Measurements from ENCODE around the gene CACNA1S. TPM values are rescaled to one million over a fixed set of nuclear protein-coding genes. Genes with fewer than 3 reads are reported as not detected.

The CACNA1S gene
- total and polyA plus RNA-seq, 10 donors = 0.04 to 0.17 (median 0.09) TPM; not detected in 7

DNA sequence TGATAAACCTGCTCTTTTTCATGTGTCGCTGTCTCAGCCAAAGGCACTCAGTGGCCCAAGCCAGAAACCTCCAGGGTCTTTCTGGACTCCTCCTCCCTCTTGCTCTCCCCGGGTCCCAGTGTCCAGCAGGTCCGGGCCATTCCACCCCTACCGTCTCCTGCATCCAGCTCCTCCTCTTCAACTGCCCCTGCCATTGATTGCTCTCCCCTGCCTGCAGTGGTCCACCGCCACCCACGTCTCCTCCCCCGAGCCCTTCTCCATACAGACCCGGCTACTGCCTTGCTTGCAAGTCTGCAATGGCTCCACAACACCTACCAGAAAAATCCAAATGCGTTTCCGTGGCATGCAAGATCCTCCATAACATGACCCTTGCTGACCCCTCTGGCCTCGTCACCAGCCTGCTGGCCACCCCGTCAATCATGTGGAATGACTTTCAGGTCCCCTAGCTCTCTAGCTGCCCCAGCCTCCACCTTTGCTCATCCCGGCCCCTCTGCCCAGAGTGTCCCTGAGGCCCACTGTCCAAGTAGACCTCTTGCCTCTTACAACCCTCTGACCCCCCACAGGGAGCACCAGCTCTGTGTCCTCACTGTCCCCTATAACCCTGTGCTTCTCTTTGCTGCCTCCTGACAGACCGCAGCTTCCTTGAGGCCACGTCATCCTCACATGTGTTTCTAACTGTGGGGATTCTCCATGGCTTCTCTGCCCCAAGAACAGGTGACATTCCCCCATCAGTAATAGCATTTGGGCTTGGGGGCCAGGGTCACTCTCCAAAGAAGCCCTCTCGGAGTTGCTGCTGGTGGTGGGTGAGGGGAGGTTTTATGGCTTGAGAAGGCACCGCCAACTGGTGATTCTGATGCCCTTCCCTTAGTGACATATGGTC lies 15.0 kb downstream of the CACNA1S start:
- WGBS, 5 donors = 85 to 92% (median 88%) methylated on average over 17 of the region's 17 CpGs
- no peak overlapping the region for H3K4me3 ChIP-seq
- no peaks in the 10 kb centered on the region for H3K27me3 ChIP-seq (replicated peaks in 1 of 7)
- H3K4me1 ChIP-seq = no peaks in the 10 kb centered on the region
- DNase-seq = no peak
- TF ChIP-seq POLR2A (IDR thresholded peaks at IDR 0.05) (no peak), POLR2AphosphoS5 (IDR thresholded peaks at IDR 0.05) (no peak)
- TF ChIP-seq, protein P1, sequence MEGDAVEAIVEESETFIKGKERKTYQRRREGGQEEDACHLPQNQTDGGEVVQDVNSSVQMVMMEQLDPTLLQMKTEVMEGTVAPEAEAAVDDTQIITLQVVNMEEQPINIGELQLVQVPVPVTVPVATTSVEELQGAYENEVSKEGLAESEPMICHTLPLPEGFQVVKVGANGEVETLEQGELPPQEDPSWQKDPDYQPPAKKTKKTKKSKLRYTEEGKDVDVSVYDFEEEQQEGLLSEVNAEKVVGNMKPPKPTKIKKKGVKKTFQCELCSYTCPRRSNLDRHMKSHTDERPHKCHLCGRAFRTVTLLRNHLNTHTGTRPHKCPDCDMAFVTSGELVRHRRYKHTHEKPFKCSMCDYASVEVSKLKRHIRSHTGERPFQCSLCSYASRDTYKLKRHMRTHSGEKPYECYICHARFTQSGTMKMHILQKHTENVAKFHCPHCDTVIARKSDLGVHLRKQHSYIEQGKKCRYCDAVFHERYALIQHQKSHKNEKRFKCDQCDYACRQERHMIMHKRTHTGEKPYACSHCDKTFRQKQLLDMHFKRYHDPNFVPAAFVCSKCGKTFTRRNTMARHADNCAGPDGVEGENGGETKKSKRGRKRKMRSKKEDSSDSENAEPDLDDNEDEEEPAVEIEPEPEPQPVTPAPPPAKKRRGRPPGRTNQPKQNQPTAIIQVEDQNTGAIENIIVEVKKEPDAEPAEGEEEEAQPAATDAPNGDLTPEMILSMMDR (IDR thresholded peaks at IDR 0.05 in 8 of 11, conservative IDR thresholded peaks at IDR 0.05 in 3 of 11) = no peak
- H3K27ac ChIP-seq = no peak overlapping the region
- no peaks in the 10 kb centered on the region for H3K9me3 ChIP-seq
- intact Hi-C loops (cut with DNase I; ENCODE audit: low total_unique reads) = no loop called here
- no peaks in the 10 kb centered on the region for H3K36me3 ChIP-seq

DNA sequence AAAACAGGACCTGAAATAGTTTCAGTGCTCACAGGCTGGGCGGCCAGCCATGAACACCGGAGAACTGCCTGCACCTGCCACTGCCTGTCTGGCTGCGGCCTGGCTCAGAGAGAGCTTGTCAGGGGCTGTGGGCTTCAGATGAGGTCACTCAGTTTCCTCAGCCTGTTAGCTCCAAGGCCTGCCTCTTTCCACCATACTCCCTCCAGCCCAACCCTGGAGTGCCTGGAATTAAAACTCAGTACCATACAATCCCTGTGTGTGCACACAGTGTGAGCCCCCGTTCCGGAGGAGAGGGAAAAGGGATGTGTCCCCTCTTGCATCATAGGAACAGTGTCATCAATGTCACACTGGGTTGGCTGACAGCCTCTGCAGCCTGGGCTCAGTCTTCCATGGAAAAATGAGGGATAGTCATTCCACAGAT lies 16.2 kb downstream of the CACNA1S start:
- Histone ChIP-seq H3K4me3 (no peak overlapping the region), H3K4me1 (no peaks in the 10 kb centered on the region), H3K36me3 (no peaks in the 10 kb centered on the region), H3K9me3 (no peaks in the 10 kb centered on the region), H3K27me3 (replicated peaks in 1 of 7) (no peaks in the 10 kb centered on the region), H3K27ac (no peak overlapping the region)
- TF ChIP-seq, protein P1 (IDR thresholded peaks at IDR 0.05 in 8 of 11, conservative IDR thresholded peaks at IDR 0.05 in 3 of 11) = no peak
- no peak for TF ChIP-seq POLR2AphosphoS5 (IDR thresholded peaks at IDR 0.05)
- TF ChIP-seq POLR2A (IDR thresholded peaks at IDR 0.05) = no peak
- WGBS, 5 donors = 64 to 85% (median 74%) methylated on average over 5 of the region's 5 CpGs
- DNase-seq = no peak
- intact Hi-C loops (cut with DNase I; ENCODE audit: low total_unique reads) = no loop called here

DNA sequence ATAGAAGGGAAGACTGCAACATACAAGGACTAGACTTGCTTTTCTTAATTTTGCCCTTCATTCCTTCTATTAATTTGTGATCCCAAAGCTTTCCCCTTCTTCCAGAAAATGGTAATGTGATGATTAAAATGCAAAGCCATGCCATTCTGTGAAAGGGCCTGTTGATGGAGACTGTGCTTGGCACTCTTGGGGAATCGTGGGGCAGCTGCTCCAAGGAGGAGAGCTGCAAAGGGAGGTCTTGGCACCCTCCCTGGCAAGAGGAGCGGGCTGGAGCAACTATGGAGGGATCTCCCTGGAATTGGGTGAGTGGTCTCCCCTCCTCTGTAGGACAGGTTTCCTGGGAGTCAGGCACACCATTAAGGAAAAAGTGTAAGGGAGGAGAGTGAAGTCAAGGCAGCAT lies 16.6 kb downstream of the CACNA1S start:
- TF ChIP-seq, protein P1 (IDR thresholded peaks at IDR 0.05 in 8 of 11, conservative IDR thresholded peaks at IDR 0.05 in 3 of 11) = no peak
- TF ChIP-seq POLR2A (IDR thresholded peaks at IDR 0.05) = no peak
- TF ChIP-seq POLR2AphosphoS5 (IDR thresholded peaks at IDR 0.05) = no peak
- no peaks in the 10 kb centered on the region for H3K4me1 ChIP-seq
- no peak overlapping the region for H3K27ac ChIP-seq
- WGBS, 5 donors = 83 to 94% (median 88%) methylated on average over 2 of the region's 2 CpGs
- no peaks in the 10 kb centered on the region for H3K36me3 ChIP-seq
- H3K9me3 ChIP-seq = no peaks in the 10 kb centered on the region
- no peaks in the 10 kb centered on the region for H3K27me3 ChIP-seq (replicated peaks in 1 of 7)
- DNase-seq = no peak
- intact Hi-C loops (cut with DNase I; ENCODE audit: low total_unique reads) = no loop called here
- no peak overlapping the region for H3K4me3 ChIP-seq

- TF ChIP-seq, protein P1 (IDR thresholded peaks at IDR 0.05 in 8 of 11, conservative IDR thresholded peaks at IDR 0.05 in 3 of 11) = no peak
- TF ChIP-seq POLR2AphosphoS5 (IDR thresholded peaks at IDR 0.05) = no peak
- no peak for TF ChIP-seq POLR2A (IDR thresholded peaks at IDR 0.05)
- Histone ChIP-seq H3K4me1 (no peaks in the 10 kb centered on the region), H3K4me3 (no peak overlapping the region), H3K27ac (no peak overlapping the region), H3K27me3 (replicated peaks in 1 of 7) (no peaks in the 10 kb centered on the region), H3K36me3 (no peaks in the 10 kb centered on the region), H3K9me3 (no peaks in the 10 kb centered on the region)
- intact Hi-C loops (cut with DNase I; ENCODE audit: low total_unique reads) = no loop called here
- WGBS, 5 donors = 57 to 89% (median 78%) methylated on average over 4 of the region's 4 CpGs
- DNase-seq = no peak
Observed at GRCh38 chr1:201094832-201095231, 17.4 kb downstream of the CACNA1S start.
